Measurements from ENCODE around the gene BEND3. TPM values are rescaled to one million over a fixed set of nuclear protein-coding genes. Genes with fewer than 3 reads are reported as not detected.

The BEND3 gene
- polyA plus RNA-seq, 1 donor from 2014 or later = 5.7 TPM

GRCh38 chr6:107069631-107070548 is 45.4 kb downstream of the BEND3 start:
- H3K27me3 ChIP-seq (ENCODE audit: insufficient read depth, low read depth, low read length) = no peaks in the 10 kb centered on the region
- H3K4me3 ChIP-seq (ENCODE audit: low read length) = no peak overlapping the region
- no peaks in the 10 kb centered on the region for H3F3A ChIP-seq (ENCODE audit: insufficient read depth, low read length, poor library complexity, severe bottlenecking)
- H3K9ac ChIP-seq (ENCODE audit: low read length) = no peak overlapping the region
- H2AFZ ChIP-seq (ENCODE audit: low read depth, low read length) = no peak overlapping the region
- no peak overlapping the region for H3K27ac ChIP-seq (ENCODE audit: low read length)
- H3K9me3 ChIP-seq (ENCODE audit: low read length) = no peaks in the 10 kb centered on the region
- no peaks in the 10 kb centered on the region for H3K79me2 ChIP-seq (replicated peaks; ENCODE audit: insufficient read depth, low read length)
- H3K4me2 ChIP-seq (ENCODE audit: low read length) = no peak overlapping the region
- no peaks in the 10 kb centered on the region for H3K36me3 ChIP-seq (ENCODE audit: insufficient read depth, low read length)
- H4K20me1 ChIP-seq (ENCODE audit: insufficient read depth) = no peaks in the 10 kb centered on the region
- no peaks in the 10 kb centered on the region for H3K9me2 ChIP-seq (ENCODE audit: insufficient read depth, low read length)
- no peak for TF ChIP-seq REST (IDR thresholded peaks at IDR 0.05; ENCODE audit: borderline replicate concordance)
- TF ChIP-seq SMC3 (conservative IDR thresholded peaks at IDR 0.05; ENCODE audit: poor library complexity) = no peak
- TF ChIP-seq MXI1 (conservative IDR thresholded peaks at IDR 0.05; ENCODE audit: poor library complexity, severe bottlenecking) = no peak
- no peak for TF ChIP-seq RAD21 (conservative IDR thresholded peaks at IDR 0.05)
- TF ChIP-seq EZH2 (IDR thresholded peaks at IDR 0.05; ENCODE audit: borderline replicate concordance, insufficient read depth, low read length, poor library complexity, severe bottlenecking) = no peak
- no peak for TF ChIP-seq CTCF (IDR thresholded peaks at IDR 0.05; ENCODE audit: poor library complexity, severe bottlenecking)
- TF ChIP-seq EP300 (conservative IDR thresholded peaks at IDR 0.05; ENCODE audit: poor library complexity, severe bottlenecking) = no peak
- no peak for TF ChIP-seq POLR2AphosphoS5 (IDR thresholded peaks at IDR 0.05)
- no peak for TF ChIP-seq TAF1 (IDR thresholded peaks at IDR 0.05; ENCODE audit: low read depth)

GRCh38 chr6:107068691-107069630 is 46.4 kb downstream of the BEND3 start:
- H3K36me3 ChIP-seq (ENCODE audit: insufficient read depth, low read length) = no peaks in the 10 kb centered on the region
- no peaks in the 10 kb centered on the region for H3F3A ChIP-seq (ENCODE audit: insufficient read depth, low read length, poor library complexity, severe bottlenecking)
- no peaks in the 10 kb centered on the region for H3K9me3 ChIP-seq (ENCODE audit: low read length)
- H4K20me1 ChIP-seq (ENCODE audit: insufficient read depth) = no peaks in the 10 kb centered on the region
- H3K27me3 ChIP-seq (ENCODE audit: insufficient read depth, low read depth, low read length) = no peaks in the 10 kb centered on the region
- H2AFZ ChIP-seq (ENCODE audit: low read depth, low read length) = no peak overlapping the region
- H3K4me2 ChIP-seq (ENCODE audit: low read length) = no peak overlapping the region
- H3K9ac ChIP-seq (ENCODE audit: low read length) = no peak overlapping the region
- TF ChIP-seq EP300 (conservative IDR thresholded peaks at IDR 0.05; ENCODE audit: poor library complexity, severe bottlenecking) = no peak
- TF ChIP-seq TAF1 (IDR thresholded peaks at IDR 0.05; ENCODE audit: low read depth) = no peak
- no peak for TF ChIP-seq REST (IDR thresholded peaks at IDR 0.05; ENCODE audit: borderline replicate concordance)
- TF ChIP-seq POLR2AphosphoS5 (IDR thresholded peaks at IDR 0.05) = no peak
- no peak for TF ChIP-seq RAD21 (conservative IDR thresholded peaks at IDR 0.05)
- no peak for TF ChIP-seq EZH2 (IDR thresholded peaks at IDR 0.05; ENCODE audit: borderline replicate concordance, insufficient read depth, low read length, poor library complexity, severe bottlenecking)
- no peak for TF ChIP-seq CTCF (IDR thresholded peaks at IDR 0.05; ENCODE audit: poor library complexity, severe bottlenecking)
- TF ChIP-seq MXI1 (conservative IDR thresholded peaks at IDR 0.05; ENCODE audit: poor library complexity, severe bottlenecking) = no peak
- no peak for TF ChIP-seq SMC3 (conservative IDR thresholded peaks at IDR 0.05; ENCODE audit: poor library complexity)
- H3K79me2 ChIP-seq (replicated peaks; ENCODE audit: insufficient read depth, low read length) = no peaks in the 10 kb centered on the region
- H3K4me3 ChIP-seq (ENCODE audit: low read length) = no peak overlapping the region
- H3K9me2 ChIP-seq (ENCODE audit: insufficient read depth, low read length) = no peaks in the 10 kb centered on the region
- no peak overlapping the region for H3K27ac ChIP-seq (ENCODE audit: low read length)
